HEK293 (cell line): ENCODE results near the gene AQP3.
A peak's percentile ranks its signal among the peaks of the same experiment; 100 is the strongest.

Experiments used
- CTCF ChIA-PET: fragments of 350-600 bp; formaldehyde crosslinking; extraction: SDS; loops from one replicate; lab custom pipeline; 2021; ENCODE audit warnings: antibody characterized with exemption; lab: Yijun Ruan, JAX
- POLR2A ChIA-PET: fragments of 300-600 bp; formaldehyde crosslinking; extraction: SDS; loops from one replicate; lab custom pipeline; 2020; ENCODE audit warnings: antibody characterized with exemption, inconsistent platforms; lab: Yijun Ruan, JAX
- H3K27ac ChIP-seq: fragments of 200-500 bp; sonication (Bioruptor generic); 2 replicates; pipeline ENCODE4 v1.5.1; 2014; ENCODE audit warnings: low read depth, low read length, control low read depth, inconsistent platforms; ENCODE audit errors: extremely low read depth
- H3K36me3 ChIP-seq, 2 experiments: fragments of 200-500 bp in 1 of 2; sonication (Bioruptor generic) in 1 of 2; 1 replicate in 1 of 2; 2 replicates in 1 of 2; pipeline ENCODE4 v1.5.1; 2014 to 2017; ENCODE audit warnings: inconsistent platforms in 2 of 2, low read length in 2 of 2; ENCODE audit not compliant: control insufficient read depth in 2 of 2, insufficient read depth in 1 of 2
- H3K4me1 ChIP-seq: fragments of 200-500 bp; sonication (Bioruptor generic); 2 replicates; pipeline ENCODE4 v1.5.1; 2014; ENCODE audit warnings: mild to moderate bottlenecking, low read length, inconsistent platforms; ENCODE audit not compliant: control insufficient read depth, insufficient read depth
- H3K4me3 ChIP-seq: 2 replicates; pipeline ENCODE4 v1.5.1; 2011; ENCODE audit warnings: low read depth, mild to moderate bottlenecking, control low read depth, low read length, moderate library complexity
- H3K9me3 ChIP-seq: fragments of 200-500 bp; sonication (Bioruptor generic); 2 replicates; pipeline ENCODE4 v1.5.1; 2014; ENCODE audit warnings: low read depth, low read length, inconsistent platforms; ENCODE audit not compliant: control insufficient read depth, insufficient read depth
- KLF1 ChIP-seq: fragments of 450-650 bp; formaldehyde crosslinking; IDR thresholded peaks from 2 replicates; pipeline ENCODE4 v1.5.1; 2016; ENCODE audit warnings: missing biosample characterization, missing genetic modification characterization
- KLF7 ChIP-seq: fragments of 450-650 bp; formaldehyde crosslinking; IDR thresholded peaks from 2 replicates; pipeline ENCODE4 v1.5.1; 2016; ENCODE audit warnings: missing biosample characterization, missing genetic modification characterization, borderline replicate concordance
- MEIS1 ChIP-seq: sonication (generic); formaldehyde crosslinking; IDR thresholded peaks from 2 replicates; pipeline ENCODE4 v1.8.1; 2022; ENCODE audit warnings: missing genetic modification reagents, mild to moderate bottlenecking, borderline replicate concordance
- PRDM1 ChIP-seq: fragments of 450-650 bp; formaldehyde crosslinking; IDR thresholded peaks from 2 replicates; pipeline ENCODE4; 2016; ENCODE audit warnings: missing biosample characterization, missing genetic modification characterization
- PRDM10 ChIP-seq: fragments of 450-650 bp; formaldehyde crosslinking; IDR thresholded peaks from 2 replicates; pipeline ENCODE4 v1.5.1; 2016; ENCODE audit warnings: missing biosample characterization, missing genetic modification characterization
- SCRT1 ChIP-seq: fragments of 450-650 bp; formaldehyde crosslinking; IDR thresholded peaks from 2 replicates; pipeline ENCODE4 v1.5.1; 2016; ENCODE audit warnings: missing biosample characterization, missing genetic modification characterization, borderline replicate concordance
- SCRT2 ChIP-seq: fragments of 450-650 bp; formaldehyde crosslinking; IDR thresholded peaks from 2 replicates; pipeline ENCODE4 v1.5.1; 2016; ENCODE audit warnings: missing biosample characterization, missing genetic modification characterization
- SETDB1 ChIP-seq: IDR thresholded peaks from one replicate; pipeline ENCODE4 v1.6.1; 2017; ENCODE audit warnings: mild to moderate bottlenecking, low read length, moderate library complexity, mixed read lengths; ENCODE audit not compliant: insufficient read length
- ZBTB20 ChIP-seq: fragments of 450-650 bp; formaldehyde crosslinking; IDR thresholded peaks from 2 replicates; pipeline ENCODE4 v1.5.1; 2016; ENCODE audit warnings: missing biosample characterization, missing genetic modification characterization
- ZBTB44 ChIP-seq: fragments of 450-650 bp; IDR thresholded peaks from 2 replicates; pipeline ENCODE4 v1.5.1; 2018; ENCODE audit warnings: missing biosample characterization, mild to moderate bottlenecking, missing genetic modification characterization
- ZBTB48 ChIP-seq: fragments of 450-650 bp; formaldehyde crosslinking; IDR thresholded peaks from 2 replicates; pipeline ENCODE4 v1.5.1; 2016; ENCODE audit warnings: missing biosample characterization, missing genetic modification characterization
- ZFHX2 ChIP-seq: fragments of 450-650 bp; formaldehyde crosslinking; conservative IDR thresholded peaks from 2 replicates; pipeline ENCODE4 v1.5.1; 2016; ENCODE audit warnings: missing biosample characterization, missing genetic modification characterization
- ZIC2 ChIP-seq: fragments of 450-650 bp; formaldehyde crosslinking; IDR thresholded peaks from 2 replicates; pipeline ENCODE4 v1.5.1; 2016; ENCODE audit warnings: missing biosample characterization, missing genetic modification characterization
- ZNF112 ChIP-seq: fragments of 450-650 bp; formaldehyde crosslinking; IDR thresholded peaks from 2 replicates; pipeline ENCODE4 v1.5.0; 2017; ENCODE audit warnings: missing biosample characterization, missing genetic modification characterization
- ZNF132 ChIP-seq: fragments of 450-650 bp; formaldehyde crosslinking; IDR thresholded peaks from 2 replicates; pipeline ENCODE4 v1.5.1; 2017; ENCODE audit warnings: missing biosample characterization, missing genetic modification characterization, borderline replicate concordance
- ZNF175 ChIP-seq: fragments of 450-650 bp; formaldehyde crosslinking; IDR thresholded peaks from 2 replicates; pipeline ENCODE4 v1.5.1; 2016; ENCODE audit warnings: missing biosample characterization, missing genetic modification characterization
- ZNF18 ChIP-seq: fragments of 450-650 bp; formaldehyde crosslinking; IDR thresholded peaks from 2 replicates; pipeline ENCODE4 v1.5.1; 2016; ENCODE audit warnings: missing biosample characterization, missing genetic modification characterization
- ZNF248 ChIP-seq: fragments of 450-650 bp; formaldehyde crosslinking; IDR thresholded peaks from 2 replicates; pipeline ENCODE4 v1.5.1; 2017; ENCODE audit warnings: missing biosample characterization, missing genetic modification characterization
- ZNF362 ChIP-seq: fragments of 450-650 bp; formaldehyde crosslinking; IDR thresholded peaks from 2 replicates; pipeline ENCODE4 v1.5.1; 2016; ENCODE audit warnings: missing biosample characterization, missing genetic modification characterization
- ZNF37A ChIP-seq: fragments of 450-650 bp; IDR thresholded peaks from 2 replicates; pipeline ENCODE4 v1.5.1; 2018; ENCODE audit warnings: missing biosample characterization, missing genetic modification characterization
- ZNF544 ChIP-seq: fragments of 450-650 bp; formaldehyde crosslinking; IDR thresholded peaks from 2 replicates; pipeline ENCODE4 v1.5.0; 2017; ENCODE audit warnings: missing biosample characterization, missing genetic modification characterization
- ZNF623 ChIP-seq: fragments of 450-650 bp; formaldehyde crosslinking; IDR thresholded peaks from 2 replicates; pipeline ENCODE4 v1.5.1; 2016; ENCODE audit warnings: missing biosample characterization, missing genetic modification characterization
- ZNF624 ChIP-seq: fragments of 450-650 bp; formaldehyde crosslinking; IDR thresholded peaks from 2 replicates; pipeline ENCODE4 v1.5.1; 2017; ENCODE audit warnings: missing biosample characterization, missing genetic modification characterization
- ZNF654 ChIP-seq: fragments of 450-650 bp; formaldehyde crosslinking; IDR thresholded peaks from 2 replicates; pipeline ENCODE4 v1.5.1; 2016; ENCODE audit warnings: low read depth, missing biosample characterization, missing genetic modification characterization
- ZNF837 ChIP-seq: fragments of 450-650 bp; formaldehyde crosslinking; IDR thresholded peaks from 2 replicates; pipeline ENCODE4 v1.5.1; 2016; ENCODE audit warnings: missing biosample characterization, missing genetic modification characterization
- ZSCAN4 ChIP-seq: fragments of 450-650 bp; formaldehyde crosslinking; IDR thresholded peaks from 2 replicates; pipeline ENCODE4 v1.5.1; 2017; ENCODE audit warnings: missing biosample characterization, missing genetic modification characterization

AQP3 gene

GRCh38 chr9:33416996-33417395 is 30.4 kb downstream of the AQP3 start:
- POLR2A ChIA-PET: no interaction called here
- CTCF ChIA-PET: interaction anchor here (0.7 to 6.4 kb wide), 7 partner anchors 10 to 63 kb away, joined by 3 to 51 read pairs (median 16); partner anchors contain the start of genes AQP3 and AQP7
- no peaks in the 10 kb centered on the region for H3K36me3 ChIP-seq
- H3K4me3 ChIP-seq: no peak overlapping the region
- no peaks in the 10 kb centered on the region for H3K9me3 ChIP-seq
- H3K27ac ChIP-seq: no peak overlapping the region
- H3K4me1 ChIP-seq: 0 out of 2 replicates have a peak, but pooled peaks cover 3% of the 10 kb centered on the region
- TF ChIP-seq ZNF837 (tag by site-specific recombination) (no peak), ZBTB44 (tag by site-specific recombination) (no peak), SETDB1 (no peak), ZIC2 (tag by site-specific recombination) (no peak), ZSCAN4 (tag by site-specific recombination) (no peak), SCRT1 (tag by site-specific recombination) (peak; percentile 80; the same call in 1 of the 2 replicates), ZNF623 (tag by site-specific recombination) (no peak), ZNF175 (tag by site-specific recombination) (no peak), KLF7 (no peak), SCRT2 (peak; percentile 78), ZNF362 (tag by site-specific recombination) (no peak), PRDM1 (tag by site-specific recombination) (no peak), ZNF624 (tag by site-specific recombination) (no peak), ZNF37A (tag by site-specific recombination) (no peak), ZNF544 (tag by site-specific recombination) (no peak), PRDM10 (tag by site-specific recombination) (no peak), ZNF132 (tag by site-specific recombination) (no peak)

GRCh38 chr9:33415501-33416038 is 31.8 kb downstream of the AQP3 start:
- Histone ChIP-seq H3K4me3 (no peak overlapping the region), H3K27ac (no peak overlapping the region), H3K9me3 (no peaks in the 10 kb centered on the region), H3K4me1 (0 out of 2 replicates have a peak, but pooled peaks cover 3% of the 10 kb centered on the region), H3K36me3 (no peaks in the 10 kb centered on the region)
- ChIA-PET CTCF (interaction anchor here (0.6 to 6.4 kb wide), 44 partner anchors 8 to 1033 kb away, joined by 3 to 51 read pairs (median 4); partner anchors contain the start of genes AQP3, AQP7, NFX1 and NOL6), POLR2A (interaction anchor here (0.5 to 1.2 kb wide), 5 partner anchors 17 to 58 kb away, joined by 3 to 5 read pairs (median 3); partner anchors contain the start of genes AQP3 and NOL6)
- TF ChIP-seq ZNF654: peak; percentile 28
- TF ChIP-seq ZFHX2 (tag by site-specific recombination): peak; percentile 54; the same call in 1 of the 2 replicates
- TF ChIP-seq ZBTB20 (tag by site-specific recombination): peak; percentile 93
- TF ChIP-seq ZNF18 (tag by site-specific recombination): peak; percentile 98
- peak; percentile 96 for TF ChIP-seq KLF1
- no peak for TF ChIP-seq ZNF248 (tag by site-specific recombination)
- TF ChIP-seq ZNF112: no peak
- TF ChIP-seq MEIS1 (CRISPR knock-in tag): no peak
- peak; percentile 29; the same call in 1 of the 2 replicates for TF ChIP-seq ZBTB48 (tag by site-specific recombination)
